Measurements from ENCODE around the gene EHD4.

Gene EHD4

GRCh38 chr15:41990691-41991090 lies 18.3 kb upstream of the EHD4 start:
- no peak for DNase-seq (ENCODE audit: low read depth)
- no peak overlapping the region for H3K4me3 ChIP-seq (ENCODE audit: low read depth, low read length)
- no peak for TF ChIP-seq CTCF (conservative IDR thresholded peaks at IDR 0.05; ENCODE audit: low read depth, low read length)

GRCh38 chr15:41990243-41990605 lies 17.9 kb upstream of the EHD4 start:
- no peak for DNase-seq (ENCODE audit: low read depth)
- TF ChIP-seq CTCF (conservative IDR thresholded peaks at IDR 0.05; ENCODE audit: low read depth, low read length): no peak
- H3K4me3 ChIP-seq (ENCODE audit: low read depth, low read length): no peak overlapping the region

- H3K4me3 ChIP-seq (ENCODE audit: low read depth, low read length): no peak overlapping the region
- TF ChIP-seq CTCF (conservative IDR thresholded peaks at IDR 0.05; ENCODE audit: low read depth, low read length): peak; percentile 98
- DNase-seq (ENCODE audit: low read depth): peak; percentile 84
These were observed 17.4 kb upstream of the EHD4 start for GRCh38 chr15:41989573-41990242.

GRCh38 chr15:41988896-41989572 lies 16.7 kb upstream of the EHD4 start:
- no peak for TF ChIP-seq CTCF (conservative IDR thresholded peaks at IDR 0.05; ENCODE audit: low read depth, low read length)
- H3K4me3 ChIP-seq (ENCODE audit: low read depth, low read length): no peak overlapping the region
- no peak for DNase-seq (ENCODE audit: low read depth)

GRCh38 chr15:41987925-41988275 lies 15.5 kb upstream of the EHD4 start:
- DNase-seq (ENCODE audit: low read depth): no peak

GRCh38 chr15:41987246-41987924 lies 15.0 kb upstream of the EHD4 start:
- H3K4me3 ChIP-seq (ENCODE audit: low read depth, low read length): no peak overlapping the region
- DNase-seq (ENCODE audit: low read depth): no peak
- TF ChIP-seq CTCF (conservative IDR thresholded peaks at IDR 0.05; ENCODE audit: low read depth, low read length): no peak

More at GRCh38 chr15:41987925-41988275, 15.5 kb upstream of the EHD4 start:
- TF ChIP-seq CTCF (conservative IDR thresholded peaks at IDR 0.05; ENCODE audit: low read depth, low read length): no peak
- no peak overlapping the region for H3K4me3 ChIP-seq (ENCODE audit: low read depth, low read length)
